ENCODE data around the gene CTBP1. TPM values are rescaled to one million over a fixed set of nuclear protein-coding genes. Genes with fewer than 3 reads are reported as not detected.

CTBP1 gene
- total RNA-seq, 2 donors from 2014 or later: 132 to 256 TPM

- Histone ChIP-seq H3K27ac (no peak overlapping the region), H3K36me3 (no peaks in the 10 kb centered on the region), H3K9me3 (no peaks in the 10 kb centered on the region), H3K4me1 (ENCODE audit: control insufficient read depth in 1 of 2, low read depth in 2 of 2) (peaks cover 11 to 32% of the 10 kb centered on the region in 2 donors), H3K27me3 (replicated peaks; ENCODE audit: insufficient read depth) (no peaks in the 10 kb centered on the region), H3K4me3 (no peak overlapping the region)
- TF ChIP-seq CTCF (IDR thresholded peaks at IDR 0.05): no peak
- ATAC-seq (ENCODE audit: insufficient number of reproducible peaks, low FRiP score, low read depth): no peak
- DNase-seq (ENCODE audit: low spot score): no peak
Measured at GRCh38 chr4:1204286-1204827, 44.6 kb downstream of the CTBP1 start.

- no peak for ATAC-seq (ENCODE audit: insufficient number of reproducible peaks, low FRiP score, low read depth)
- Histone ChIP-seq H3K4me3 (no peak overlapping the region), H3K4me1 (ENCODE audit: control insufficient read depth in 1 of 2, low read depth in 2 of 2) (peaks cover under 1 to 20% of the 10 kb centered on the region in 2 donors), H3K9me3 (no peaks in the 10 kb centered on the region), H3K36me3 (no peaks in the 10 kb centered on the region), H3K27ac (no peak overlapping the region), H3K27me3 (replicated peaks; ENCODE audit: insufficient read depth) (no peaks in the 10 kb centered on the region)
- no peak for TF ChIP-seq CTCF (IDR thresholded peaks at IDR 0.05)
- DNase-seq (ENCODE audit: low spot score): no peak
Measured at GRCh38 chr4:1203026-1203616, 45.8 kb downstream of the CTBP1 start.

DNA sequence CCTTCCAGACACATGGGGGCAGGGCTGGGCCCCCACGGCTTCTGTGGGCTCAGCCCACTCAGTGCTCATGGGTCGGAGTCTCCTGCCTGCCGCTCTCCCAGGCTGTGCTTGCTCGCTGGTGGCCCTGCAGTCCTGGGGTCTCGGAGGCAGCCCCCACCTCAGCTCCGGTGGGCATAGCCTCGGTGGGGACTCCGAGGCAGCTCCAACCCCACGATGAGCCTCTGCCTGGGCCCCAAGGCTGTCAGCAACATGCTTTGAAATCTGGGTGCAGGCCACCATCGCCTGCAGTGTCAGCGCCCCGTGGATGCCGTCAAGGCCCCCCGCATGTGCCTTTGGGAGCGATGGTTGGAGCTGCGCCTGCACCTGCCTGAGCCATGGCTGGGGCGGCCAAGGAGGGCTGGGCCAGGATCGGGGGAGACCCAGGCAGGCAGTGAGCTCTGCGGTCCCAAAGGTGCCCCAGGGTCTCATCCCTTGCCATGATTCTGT is 46.4 kb downstream of the CTBP1 start:
- H3K4me1 ChIP-seq (ENCODE audit: control insufficient read depth in 1 of 2, low read depth in 2 of 2): peaks cover 0 to 14% of the 10 kb centered on the region in 2 donors
- no peaks in the 10 kb centered on the region for H3K9me3 ChIP-seq
- no peaks in the 10 kb centered on the region for H3K36me3 ChIP-seq
- ATAC-seq (ENCODE audit: insufficient number of reproducible peaks, low FRiP score, low read depth) (no peak), DNase-seq (ENCODE audit: low spot score) (no peak)
- no peaks in the 10 kb centered on the region for H3K27me3 ChIP-seq (replicated peaks; ENCODE audit: insufficient read depth)
- H3K27ac ChIP-seq: peak overlapping the region in 1 of 2 donors; percentile 25
- no peak overlapping the region for H3K4me3 ChIP-seq
- TF ChIP-seq CTCF (IDR thresholded peaks at IDR 0.05): no peak

DNA sequence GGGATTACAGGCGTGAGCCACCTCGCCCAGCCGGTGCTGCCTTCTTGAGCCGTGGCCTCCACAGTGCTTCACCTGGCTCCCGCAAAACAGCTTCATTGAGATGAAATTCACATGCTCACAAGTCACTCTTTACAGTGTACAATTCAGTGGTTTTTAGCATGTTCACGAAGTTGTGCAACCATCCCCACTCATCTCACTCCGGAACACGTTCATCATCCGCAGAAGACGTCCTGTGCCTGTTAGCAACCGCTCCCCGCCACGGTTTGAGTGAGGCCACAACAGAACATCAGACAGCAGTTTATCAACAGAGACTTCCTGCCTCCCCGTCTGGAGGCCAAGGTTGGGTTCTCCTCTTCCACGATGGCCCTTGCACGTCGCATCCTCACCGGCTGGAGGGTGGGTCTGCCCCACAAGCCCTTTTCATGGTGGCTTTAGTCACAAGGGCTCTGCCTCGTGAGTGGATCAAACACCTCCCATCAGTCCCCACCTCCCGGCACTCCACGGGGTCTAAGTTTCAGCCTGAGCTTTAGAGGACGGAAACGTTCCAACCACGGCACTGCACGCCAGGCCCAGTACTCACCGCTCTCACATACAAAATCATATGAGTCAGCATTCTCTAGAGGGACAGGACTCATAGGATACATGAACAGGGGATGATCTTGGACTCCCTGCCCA is 46.9 kb downstream of the CTBP1 start:
- H3K36me3 ChIP-seq: no peaks in the 10 kb centered on the region
- TF ChIP-seq CTCF (IDR thresholded peaks at IDR 0.05): no peak
- H3K27ac ChIP-seq: peak overlapping the region in 1 of 2 donors; percentile 25
- H3K4me3 ChIP-seq: peak overlapping the region; percentile 43
- H3K27me3 ChIP-seq (replicated peaks; ENCODE audit: insufficient read depth): no peaks in the 10 kb centered on the region
- no peak for DNase-seq (ENCODE audit: low spot score)
- H3K9me3 ChIP-seq: no peaks in the 10 kb centered on the region
- peaks cover 0 to 13% of the 10 kb centered on the region in 2 donors for H3K4me1 ChIP-seq (ENCODE audit: control insufficient read depth in 1 of 2, low read depth in 2 of 2)
- no peak for ATAC-seq (ENCODE audit: insufficient number of reproducible peaks, low FRiP score, low read depth)

DNA sequence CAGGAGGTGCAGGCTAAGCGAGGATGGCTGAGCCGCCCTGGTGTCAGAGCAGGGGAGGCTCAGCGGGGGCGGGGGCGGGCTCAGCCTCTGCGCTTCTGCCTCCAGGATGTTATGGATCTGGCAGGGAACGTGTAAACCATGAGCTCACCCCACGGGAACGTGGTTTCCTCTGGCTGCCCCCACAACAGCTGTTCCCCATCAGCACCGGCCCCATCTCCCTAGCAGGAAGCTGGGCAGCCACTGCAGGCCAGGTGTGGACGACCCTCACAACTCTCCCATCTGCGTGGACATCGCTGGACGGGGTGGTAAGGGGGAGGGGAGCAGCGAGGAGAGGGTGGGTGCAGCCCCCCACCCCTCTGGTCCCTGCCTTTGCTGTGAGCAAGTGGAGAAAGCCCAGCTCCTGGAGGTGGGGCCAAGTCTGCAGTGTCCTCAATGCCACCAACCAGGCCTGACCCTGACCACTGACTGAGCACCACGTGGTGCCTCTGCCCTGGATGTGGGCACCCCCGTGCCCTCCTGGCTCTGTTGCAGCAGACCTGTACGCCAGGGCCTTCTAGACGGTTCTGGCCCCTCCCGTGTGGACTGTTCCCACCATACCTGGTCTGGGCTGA is 48.4 kb downstream of the CTBP1 start:
- Histone ChIP-seq H3K4me3 (peak overlapping the region; percentile 43), H3K36me3 (no peaks in the 10 kb centered on the region), H3K27me3 (replicated peaks; ENCODE audit: insufficient read depth) (no peaks in the 10 kb centered on the region), H3K4me1 (ENCODE audit: control insufficient read depth in 1 of 2, low read depth in 2 of 2) (peaks cover 0 to 13% of the 10 kb centered on the region in 2 donors), H3K27ac (no peak overlapping the region), H3K9me3 (no peaks in the 10 kb centered on the region)
- TF ChIP-seq CTCF (IDR thresholded peaks at IDR 0.05): no peak
- DNase-seq (ENCODE audit: low spot score) (no peak), ATAC-seq (ENCODE audit: insufficient number of reproducible peaks, low FRiP score, low read depth) (no peak)
